K562 (cell line): Measurements from ENCODE around the gene PSRC1. TPM values are rescaled to one million over a fixed set of nuclear protein-coding genes. Genes with fewer than 3 reads are reported as not detected.

Source experiments
- AFF4 ChIP-seq: sonication (generic); formaldehyde crosslinking; IDR thresholded peaks from 2 replicates; pipeline ENCODE4 v1.8.0; 2023; ENCODE audit warnings: mild to moderate bottlenecking, missing genetic modification reagents
- BRCA1 ChIP-seq, 2 experiments: fragments of 450-650 bp in 1 of 2; sonication (generic) in 1 of 2; formaldehyde crosslinking in 1 of 2; IDR thresholded peaks; 2 replicates each; pipeline versions ENCODE4 v1.5.0 to v1.6.1; 2017 to 2020; ENCODE audit warnings: mild to moderate bottlenecking in 1 of 2, missing genetic modification reagents in 1 of 2
- DACH1 ChIP-seq: fragments of 450-650 bp; IDR thresholded peaks from 2 replicates; pipeline ENCODE4 v1.6.1; 2018; ENCODE audit not compliant: partially characterized antibody
- GATA2 ChIP-seq: sonication (generic); formaldehyde crosslinking; IDR thresholded peaks from 2 replicates; pipeline ENCODE4 v1.4.0; 2020; ENCODE audit warnings: mild to moderate bottlenecking, missing genetic modification reagents
- MTF1 ChIP-seq: fragments of 250-450 bp; sonication (Bioruptor Pico); IDR thresholded peaks from 2 replicates; pipeline ENCODE4 v1.9.0; 2021; ENCODE audit warnings: moderate library complexity, mild to moderate bottlenecking, inconsistent platforms, borderline replicate concordance
- RBFOX2 ChIP-seq: fragments of 200-400 bp; formaldehyde crosslinking; IDR thresholded peaks from 2 replicates; pipeline ENCODE4 v1.6.1; 2017; ENCODE audit warnings: low read depth, mild to moderate bottlenecking, low read length, moderate library complexity
- YY1 ChIP-seq, 3 experiments: IDR thresholded peaks; 2 replicates each; pipeline ENCODE4 v1.6.1; 2011; ENCODE audit warnings: low read length in 2 of 3, mild to moderate bottlenecking in 2 of 3, moderate library complexity in 2 of 3, borderline replicate concordance in 1 of 3, control low read depth in 1 of 3, low read depth in 1 of 3; ENCODE audit not compliant: insufficient read depth in 3 of 3, insufficient replicate concordance in 2 of 3, control insufficient read depth in 1 of 3, insufficient read length in 1 of 3; ENCODE audit errors: extremely low read depth in 1 of 3
- ZBTB40 ChIP-seq, 2 experiments: fragments of 450-650 bp in 1 of 2; sonication (generic) in 1 of 2; formaldehyde crosslinking in 1 of 2; IDR thresholded peaks; 2 replicates each; pipeline versions ENCODE4 v1.7.1 to v1.9.0; 2016 to 2022; ENCODE audit warnings: inconsistent platforms in 1 of 2, mild to moderate bottlenecking in 1 of 2, missing genetic modification reagents in 1 of 2
- polyA plus RNA-seq, 8 experiments: library from polyadenylated mRNA; depleted of rRNA in 4 of 8; stranded (reverse) in 5 of 8; unstranded in 3 of 8; fragments of >200 nt; fragmentation: Nextera tagmentation in 2 of 8; fragmentation: Illumina TruSeq in 1 of 8; extraction: Ambion mirVana in 2 of 8; extraction: Trizol in 1 of 8; gene quantifications; 2 replicates each; pipeline versions ENCODE4 v1.2.1 to v1.2.3, GENCODE V29; 2011 to 2014; ENCODE audit warnings: inconsistent platforms in 1 of 8, missing spikeins in 1 of 8
- total RNA-seq, 7 experiments: library from RNA; depleted of rRNA in 6 of 7; stranded (reverse); fragments of >200 nt in 6 of 7; fragmentation: Illumina TruSeq in 2 of 7; extraction: Trizol in 2 of 7; gene quantifications; 2 replicates each; pipeline versions ENCODE4 v1.2.1 to v1.2.3, GENCODE V29; 2011 to 2021; ENCODE audit warnings: low replicate concordance in 1 of 7

PSRC1 gene
- total and polyA plus RNA-seq, 9 of the 15 experiments (the other 6 are each of a cell fraction or from before 2014, with no cell fraction given): 6.5 to 65.2 (median 39.3) TPM

GRCh38 chr1:109263597-109264378 lies 19.2 kb downstream of the PSRC1 start (continued):
- TF ChIP-seq AFF4 (CRISPR knock-in tag) (no peak; the same call in 1 of the 2 replicates), MTF1 (CRISPR knock-in tag) (no peak), GATA2 (CRISPR knock-in tag) (no peak), BRCA1 (IDR thresholded peaks at IDR 0.05) (no peak), BRCA1 (CRISPR knock-in tag; IDR thresholded peaks at IDR 0.05) (no peak), DACH1 (peak; percentile 72), ZBTB40 (IDR thresholded peaks at IDR 0.05) (no peak), ZBTB40 (CRISPR knock-in tag; IDR thresholded peaks at IDR 0.05) (0 out of 2 replicates have a peak, but pooled peaks have one; percentile 67), RBFOX2 (peak; percentile 59), YY1 (IDR thresholded peaks at IDR 0.05; ENCODE audit: borderline replicate concordance in 1 of 3, control insufficient read depth in 1 of 3, extremely low read depth in 1 of 3, insufficient read depth in 3 of 3, insufficient read length in 1 of 3, insufficient replicate concordance in 2 of 3, low read depth in 1 of 3, low read length in 2 of 3) (peak in 2 of 3 experiments; percentile 44 to 73)
